GM10847 (cell line): ENCODE results near the gene SYNJ1.

Source experiments
- POLR2A ChIP-seq: IDR thresholded peaks from 2 replicates; pipeline ENCODE4 v1.6.1; 2011; ENCODE audit not compliant: insufficient read length; ENCODE audit errors: extremely low read depth

The SYNJ1 gene, protein sequence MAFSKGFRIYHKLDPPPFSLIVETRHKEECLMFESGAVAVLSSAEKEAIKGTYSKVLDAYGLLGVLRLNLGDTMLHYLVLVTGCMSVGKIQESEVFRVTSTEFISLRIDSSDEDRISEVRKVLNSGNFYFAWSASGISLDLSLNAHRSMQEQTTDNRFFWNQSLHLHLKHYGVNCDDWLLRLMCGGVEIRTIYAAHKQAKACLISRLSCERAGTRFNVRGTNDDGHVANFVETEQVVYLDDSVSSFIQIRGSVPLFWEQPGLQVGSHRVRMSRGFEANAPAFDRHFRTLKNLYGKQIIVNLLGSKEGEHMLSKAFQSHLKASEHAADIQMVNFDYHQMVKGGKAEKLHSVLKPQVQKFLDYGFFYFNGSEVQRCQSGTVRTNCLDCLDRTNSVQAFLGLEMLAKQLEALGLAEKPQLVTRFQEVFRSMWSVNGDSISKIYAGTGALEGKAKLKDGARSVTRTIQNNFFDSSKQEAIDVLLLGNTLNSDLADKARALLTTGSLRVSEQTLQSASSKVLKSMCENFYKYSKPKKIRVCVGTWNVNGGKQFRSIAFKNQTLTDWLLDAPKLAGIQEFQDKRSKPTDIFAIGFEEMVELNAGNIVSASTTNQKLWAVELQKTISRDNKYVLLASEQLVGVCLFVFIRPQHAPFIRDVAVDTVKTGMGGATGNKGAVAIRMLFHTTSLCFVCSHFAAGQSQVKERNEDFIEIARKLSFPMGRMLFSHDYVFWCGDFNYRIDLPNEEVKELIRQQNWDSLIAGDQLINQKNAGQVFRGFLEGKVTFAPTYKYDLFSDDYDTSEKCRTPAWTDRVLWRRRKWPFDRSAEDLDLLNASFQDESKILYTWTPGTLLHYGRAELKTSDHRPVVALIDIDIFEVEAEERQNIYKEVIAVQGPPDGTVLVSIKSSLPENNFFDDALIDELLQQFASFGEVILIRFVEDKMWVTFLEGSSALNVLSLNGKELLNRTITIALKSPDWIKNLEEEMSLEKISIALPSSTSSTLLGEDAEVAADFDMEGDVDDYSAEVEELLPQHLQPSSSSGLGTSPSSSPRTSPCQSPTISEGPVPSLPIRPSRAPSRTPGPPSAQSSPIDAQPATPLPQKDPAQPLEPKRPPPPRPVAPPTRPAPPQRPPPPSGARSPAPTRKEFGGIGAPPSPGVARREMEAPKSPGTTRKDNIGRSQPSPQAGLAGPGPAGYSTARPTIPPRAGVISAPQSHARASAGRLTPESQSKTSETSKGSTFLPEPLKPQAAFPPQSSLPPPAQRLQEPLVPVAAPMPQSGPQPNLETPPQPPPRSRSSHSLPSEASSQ (N-terminal part only)

DNA sequence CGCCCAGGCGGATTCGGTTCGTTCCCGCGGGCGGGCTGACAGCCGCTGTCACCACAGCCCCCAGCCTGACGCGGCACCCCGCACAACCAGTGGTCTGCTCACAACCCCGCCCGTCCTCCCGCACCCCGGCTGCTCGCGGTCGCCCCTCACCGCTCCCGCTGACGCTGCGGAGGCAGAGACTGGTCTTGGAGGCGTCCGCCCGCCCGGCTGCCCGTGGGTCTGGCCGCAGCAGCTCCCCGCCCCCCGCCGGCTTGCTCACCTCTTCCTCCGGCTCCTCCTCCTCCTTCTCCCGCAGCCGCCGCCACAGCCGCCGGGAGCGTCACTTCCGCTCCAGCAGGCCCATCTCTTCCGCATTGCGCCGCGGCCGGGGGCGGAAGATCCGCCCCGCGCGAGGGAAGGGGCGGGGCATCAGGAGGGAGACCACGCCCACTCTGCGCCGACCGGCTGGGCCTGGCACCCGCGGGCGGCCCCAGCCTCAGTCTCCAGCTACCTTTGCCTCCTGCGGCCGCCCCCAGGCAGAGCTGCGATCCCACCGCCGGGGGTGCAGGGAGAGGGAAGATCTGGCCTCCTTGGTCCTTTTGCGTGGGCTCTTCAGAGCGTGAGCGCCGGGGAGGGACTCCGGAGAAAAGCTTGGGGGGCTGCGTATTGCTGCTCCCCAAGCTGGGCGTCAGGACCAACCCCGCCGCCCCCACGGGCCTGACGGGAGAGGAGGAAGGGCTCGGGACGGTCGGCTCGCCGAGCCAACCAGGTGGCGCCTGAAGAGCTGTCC lies at the start of gene SYNJ1:
SYNJ1 (minus strand) TSS at position 327 of the 769 bp plus-strand sequence. CDS start 1,118 bp downstream, outside the sequence.
- peak; percentile 47 for TF ChIP-seq POLR2A

DNA sequence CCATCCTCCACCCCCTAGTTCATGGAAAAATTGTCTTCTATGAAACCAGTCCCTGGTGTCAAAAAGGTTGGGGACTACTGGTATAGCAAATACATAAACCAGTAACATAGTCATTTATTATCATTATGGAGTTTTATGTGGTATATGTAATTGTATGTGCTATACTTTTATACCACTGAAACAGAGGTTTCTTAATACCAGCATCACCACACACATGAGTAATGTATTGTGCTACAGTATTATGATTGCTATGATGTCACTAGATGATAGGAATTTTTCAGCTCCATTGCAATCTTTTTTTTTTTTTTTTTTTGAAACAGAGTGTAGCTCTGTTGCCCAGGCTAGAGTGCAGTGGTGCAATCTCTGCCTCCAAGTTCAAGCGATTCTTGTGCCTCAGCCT lies 49.5 kb upstream of the SYNJ1 start:
- TF ChIP-seq POLR2A, result no peak

DNA sequence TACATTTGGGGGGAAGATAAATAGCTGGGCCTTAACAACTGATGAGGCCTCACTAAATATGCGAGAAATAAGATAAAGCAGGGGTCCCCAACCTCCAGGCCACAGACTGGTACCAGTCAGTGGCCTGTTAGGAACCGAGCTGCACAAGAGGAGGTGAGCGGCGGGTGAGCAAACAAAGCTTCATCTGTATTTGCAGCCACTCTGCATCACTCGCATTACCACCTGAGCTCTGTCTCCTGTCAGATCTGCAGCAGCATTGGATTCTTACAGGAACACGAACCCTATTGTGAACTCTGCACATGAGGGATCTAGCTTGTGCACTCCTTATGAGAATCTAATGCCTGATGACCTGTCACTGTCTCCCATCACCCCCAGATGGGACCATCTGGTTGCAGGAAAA lies 48.9 kb upstream of the SYNJ1 start:
- TF ChIP-seq POLR2A, result no peak

DNA sequence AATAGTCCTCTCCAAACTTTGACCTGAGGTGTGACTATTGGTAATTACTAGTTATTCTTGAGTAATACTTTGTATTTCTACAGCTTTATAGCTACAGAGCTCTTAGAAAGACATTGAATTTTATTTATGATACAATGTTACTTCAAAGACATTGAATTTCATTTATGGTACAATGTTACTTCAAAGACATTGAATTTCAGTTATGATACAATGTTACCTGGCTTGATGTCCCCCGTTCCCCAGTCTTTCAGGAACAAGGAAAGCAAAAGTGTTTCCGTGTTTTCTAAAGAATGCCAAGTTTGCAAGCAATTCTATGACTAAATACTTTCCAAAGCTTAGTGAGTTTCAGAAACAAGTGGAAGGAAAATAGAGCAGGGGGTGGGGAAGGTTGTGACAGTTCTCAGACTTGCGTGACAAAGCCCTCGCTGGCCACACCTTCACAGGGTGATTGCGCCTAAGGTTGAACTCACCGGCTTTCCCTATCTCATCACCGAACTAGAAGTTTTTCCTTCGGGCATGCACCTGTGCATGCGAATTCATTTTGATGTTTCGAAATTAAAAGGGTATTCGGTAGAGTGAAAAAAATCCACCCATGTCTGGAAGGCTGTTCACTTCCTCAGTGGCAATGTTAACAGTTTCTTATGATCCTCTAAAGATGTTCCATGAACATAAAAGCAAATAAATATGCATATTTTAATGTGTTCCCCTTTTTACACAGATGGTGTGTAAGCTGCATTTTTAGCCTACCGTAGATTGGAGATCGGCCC lies 44.7 kb upstream of the SYNJ1 start:
- TF ChIP-seq POLR2A, result no peak

DNA sequence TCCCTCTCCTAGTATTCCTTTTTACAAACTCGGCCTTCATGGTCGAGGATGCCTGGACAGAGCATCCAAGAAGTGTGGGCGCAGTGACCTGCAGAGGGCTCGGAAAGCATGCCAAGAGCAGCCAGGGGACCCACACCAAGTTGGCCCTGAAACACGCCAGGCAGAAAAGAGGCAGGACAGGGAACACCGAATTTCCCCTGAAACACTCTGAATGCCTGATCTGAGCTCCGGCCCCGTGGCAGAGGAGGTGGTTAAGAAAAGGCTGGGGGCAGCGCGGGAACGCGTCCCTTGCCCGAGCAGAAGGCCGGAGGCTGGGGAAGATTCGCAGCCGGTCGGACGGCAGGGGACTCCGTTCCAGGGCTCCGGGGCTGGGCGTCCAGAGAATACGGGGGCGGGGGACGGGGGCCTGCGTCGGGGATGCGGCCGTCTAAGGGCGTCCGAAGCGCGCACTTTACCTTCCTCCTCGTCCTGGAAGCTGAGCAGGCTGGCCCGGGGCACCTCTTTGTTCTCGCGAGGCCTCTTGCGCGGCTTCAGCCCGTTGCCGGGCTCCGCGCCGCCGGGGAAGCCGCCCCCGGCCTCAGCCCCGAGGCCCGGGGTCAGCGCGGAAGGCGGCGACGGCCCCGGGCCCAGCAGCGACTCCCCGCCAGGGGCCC lies 43.2 kb upstream of the SYNJ1 start:
- TF ChIP-seq POLR2A, result no peak

DNA sequence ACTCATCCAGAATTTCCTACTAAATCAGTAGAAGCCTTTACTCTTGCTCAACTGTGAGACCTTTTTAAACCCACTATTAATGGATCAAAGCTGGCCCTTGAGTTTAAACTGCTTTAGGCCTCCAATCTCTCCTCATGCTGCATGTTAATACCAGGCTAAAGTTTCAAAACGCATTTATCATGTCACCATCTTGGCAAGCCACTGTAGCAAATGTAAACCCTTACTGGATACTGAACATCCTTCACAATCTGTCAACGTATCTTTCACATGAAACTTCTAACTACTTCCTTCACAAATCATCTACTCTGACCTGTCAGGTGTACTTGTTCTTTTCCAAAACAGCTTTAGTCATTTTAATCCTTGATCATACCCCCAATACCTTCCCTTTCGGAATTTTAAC lies 40.7 kb upstream of the SYNJ1 start:
- TF ChIP-seq POLR2A, result no peak

DNA sequence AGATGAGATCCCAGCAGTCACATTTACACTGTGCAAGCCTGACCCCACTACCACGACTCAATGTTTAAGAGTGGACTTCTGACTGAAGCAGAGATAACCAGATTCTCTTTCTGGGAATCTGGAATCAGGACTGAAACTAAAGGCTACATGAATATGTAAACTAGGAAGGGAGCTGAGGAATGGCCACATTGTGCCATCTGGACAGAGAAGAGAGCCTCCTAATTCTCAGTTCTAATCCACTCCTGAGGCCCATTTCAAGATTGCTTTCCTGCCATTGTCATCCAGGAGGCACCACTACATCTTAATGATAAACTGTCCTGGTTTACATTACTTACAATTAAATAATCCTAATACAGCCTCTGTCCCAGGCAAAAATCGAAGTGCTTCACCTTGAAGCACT lies 37.2 kb upstream of the SYNJ1 start:
- TF ChIP-seq POLR2A, result no peak

DNA sequence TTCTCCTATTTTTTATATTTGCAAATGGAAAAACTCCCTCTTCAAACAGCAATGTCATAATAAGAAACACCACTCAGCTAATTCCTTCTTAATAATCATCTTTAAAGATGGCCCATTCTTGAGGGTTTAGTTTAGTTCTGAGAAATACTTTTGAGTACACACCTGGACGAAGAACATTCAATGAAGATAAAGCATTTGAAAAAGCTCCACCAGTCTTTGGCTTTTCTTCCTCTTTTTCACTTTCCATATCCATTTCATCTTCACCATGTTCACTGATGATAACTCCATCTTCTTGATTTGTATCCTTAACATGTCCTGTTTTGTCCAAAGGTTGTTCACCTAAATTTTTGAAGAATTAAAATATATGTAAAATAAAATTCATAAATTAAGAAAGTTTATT lies 36.4 kb upstream of the SYNJ1 start:
- TF ChIP-seq POLR2A, result no peak

DNA sequence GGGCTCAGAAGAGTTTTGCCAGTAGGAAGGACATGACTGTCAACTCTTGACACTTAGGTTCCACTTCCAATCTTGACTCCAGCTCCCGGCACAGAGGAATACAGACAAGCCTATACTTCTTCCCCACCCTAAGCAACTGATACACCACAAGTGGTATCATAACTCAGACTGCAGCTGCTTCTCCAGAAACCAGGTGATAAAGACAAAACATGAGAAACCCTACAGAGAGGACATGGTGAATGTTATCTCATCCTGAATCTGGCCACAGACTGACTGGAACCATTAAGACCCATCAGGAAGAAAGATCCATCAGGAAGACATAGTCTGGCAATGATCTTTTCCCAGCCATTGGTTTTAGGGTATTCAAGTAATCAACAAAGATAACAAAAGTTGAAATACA lies 30.0 kb upstream of the SYNJ1 start:
- no peak for TF ChIP-seq POLR2A

DNA sequence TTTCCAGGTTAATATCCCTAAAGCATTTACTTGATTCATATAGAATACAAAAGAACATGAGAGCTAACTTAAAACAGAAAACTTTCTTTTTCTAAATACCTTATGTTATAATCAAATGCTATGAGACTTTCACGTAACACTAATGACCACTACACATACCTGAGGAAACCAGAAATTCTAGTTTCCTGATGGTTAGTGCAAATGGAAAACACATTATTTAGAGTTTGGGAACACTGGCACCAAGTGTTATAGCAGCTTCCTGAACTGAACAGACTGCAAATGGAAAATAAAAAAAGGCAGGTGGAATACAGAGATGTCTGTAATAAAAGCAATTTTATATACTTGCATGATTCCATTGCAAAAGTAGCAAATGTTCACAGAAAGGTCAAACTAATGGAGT lies 28.3 kb upstream of the SYNJ1 start:
- no peak for TF ChIP-seq POLR2A

DNA sequence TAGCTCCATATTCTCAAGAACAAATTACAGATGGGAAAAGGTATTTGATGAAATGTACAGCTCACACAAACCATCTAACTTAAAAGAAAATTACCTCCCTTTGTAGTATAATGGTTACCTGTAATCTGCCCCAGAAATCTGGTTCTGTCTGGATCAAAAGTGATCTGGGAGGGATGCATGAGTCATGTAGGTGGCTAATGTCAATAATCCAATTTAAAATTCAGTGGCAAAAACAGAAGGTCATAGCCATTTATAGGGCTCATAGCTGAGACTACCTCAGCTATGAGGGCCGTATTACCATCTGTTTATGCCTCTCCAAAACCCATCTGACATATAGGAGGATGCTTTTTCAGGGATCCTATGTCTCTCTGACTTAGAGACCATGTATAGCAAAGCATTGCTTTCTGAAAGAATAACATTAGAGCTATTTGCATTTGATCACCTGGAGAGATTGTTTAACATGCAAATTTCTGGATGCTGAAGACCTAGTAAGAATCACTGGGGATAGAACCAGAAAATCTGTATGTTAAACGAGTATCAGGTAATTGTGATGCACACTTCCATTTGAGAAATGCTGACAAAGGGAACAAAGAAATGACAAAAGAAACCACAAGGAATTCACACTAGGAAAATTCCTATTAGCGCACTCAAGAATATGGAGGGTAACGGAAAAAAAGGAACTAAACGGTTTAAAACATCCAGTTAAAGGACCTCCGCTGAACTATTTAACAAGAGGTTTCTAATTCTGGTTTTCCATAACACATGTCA lies 26.2 kb upstream of the SYNJ1 start:
- no peak for TF ChIP-seq POLR2A

DNA sequence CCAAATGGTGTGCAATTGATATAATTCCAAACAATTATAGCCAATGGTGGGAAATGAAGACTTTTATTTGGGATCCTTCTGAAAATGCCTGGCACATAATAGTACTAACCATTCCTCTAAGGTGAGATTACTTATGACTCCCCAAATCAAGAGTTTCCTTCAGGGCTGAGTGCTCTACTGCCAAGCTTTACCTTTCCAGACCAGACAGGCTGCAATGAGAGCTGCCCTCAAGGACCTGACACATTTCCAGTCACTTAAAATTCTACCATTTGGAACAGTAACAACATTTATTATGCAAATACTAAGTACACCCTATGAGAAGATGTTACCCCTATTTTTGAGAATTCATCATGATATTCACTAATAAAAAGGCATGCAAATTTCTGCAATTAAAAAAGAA lies 22.6 kb upstream of the SYNJ1 start:
- TF ChIP-seq POLR2A, result no peak

DNA sequence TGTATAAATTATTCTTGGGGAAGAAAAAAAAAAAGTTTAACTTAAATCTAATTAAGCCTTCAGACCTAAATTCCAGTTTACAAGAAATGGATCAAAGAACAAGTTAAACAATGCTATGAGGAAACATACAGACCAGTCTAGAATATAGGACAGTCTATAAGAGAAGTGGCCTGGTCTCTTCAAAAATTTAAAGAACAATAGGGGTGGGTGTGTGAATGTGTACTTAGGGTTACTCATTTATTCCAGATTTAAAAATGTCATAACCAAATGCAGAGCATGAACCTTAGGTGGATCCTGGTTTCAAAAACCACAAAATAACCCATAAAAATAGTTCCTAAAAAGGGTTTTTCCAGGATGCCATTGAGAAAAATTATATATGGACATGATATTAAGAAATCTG lies 21.8 kb upstream of the SYNJ1 start:
- TF ChIP-seq POLR2A, result no peak
